Osteoblast (primary cell): ENCODE results near the gene ATG13. TPM values are rescaled to one million over a fixed set of nuclear protein-coding genes. Genes with fewer than 3 reads are reported as not detected.
"Not testable (repeated sequence)": the region's sequence is repeated elsewhere in the genome, so short reads cannot be mapped to it uniquely, and the experiment has no call there.

ENCODE experiments used
- DNase-seq: peaks from one replicate; pipeline ENCODE4 v3.0.0; 2011; ENCODE audit warnings: low spot score, mixed read lengths; ENCODE audit not compliant: insufficient read length; ENCODE audit errors: missing footprints
- H2AFZ ChIP-seq: 2 replicates; pipeline ENCODE4 v1.6.0; 2011; ENCODE audit warnings: mild to moderate bottlenecking, low read length
- H3K27ac ChIP-seq: 2 replicates; pipeline ENCODE4 v1.5.1; 2011; ENCODE audit warnings: mild to moderate bottlenecking, low read depth, low read length, moderate library complexity
- H3K27me3 ChIP-seq: 2 replicates; pipeline ENCODE4 v1.6.0; 2012; ENCODE audit warnings: mild to moderate bottlenecking, control low read depth, inconsistent platforms, low read length, moderate library complexity; ENCODE audit not compliant: insufficient read depth
- H3K36me3 ChIP-seq: 2 replicates; pipeline ENCODE4 v1.5.1; 2011; ENCODE audit warnings: mild to moderate bottlenecking, low read length, control low read depth, moderate library complexity; ENCODE audit not compliant: insufficient read depth
- H3K4me1 ChIP-seq: 2 replicates; pipeline ENCODE4 v1.5.1; 2011; ENCODE audit warnings: mild to moderate bottlenecking, low read length, control low read depth, moderate library complexity; ENCODE audit not compliant: insufficient read depth
- H3K4me2 ChIP-seq: 2 replicates; pipeline ENCODE4 v1.6.0; 2011; ENCODE audit warnings: mild to moderate bottlenecking, low read length; ENCODE audit not compliant: insufficient read depth
- H3K4me3 ChIP-seq: fragments of 200-600 bp; sonication (generic); 3 replicates; pipeline ENCODE4 v1.5.1; 2012; ENCODE audit warnings: mild to moderate bottlenecking, low read length, inconsistent platforms; ENCODE audit not compliant: insufficient read depth
- H3K79me2 ChIP-seq: 2 replicates; pipeline ENCODE4 v1.6.0; 2012; ENCODE audit warnings: mild to moderate bottlenecking, low read length, control low read depth, inconsistent platforms; ENCODE audit not compliant: insufficient read depth
- H3K9me3 ChIP-seq: 2 replicates; pipeline ENCODE4 v1.5.1; 2011; ENCODE audit warnings: low read depth, low read length, control low read depth
- H4K20me1 ChIP-seq: 2 replicates; pipeline ENCODE4 v1.6.0; 2012; ENCODE audit warnings: mild to moderate bottlenecking, low read length, control low read depth; ENCODE audit not compliant: insufficient read depth
- CTCF ChIP-seq: IDR thresholded peaks from 2 replicates; pipeline ENCODE4 v1.5.1; 2011; ENCODE audit warnings: mild to moderate bottlenecking, low read depth, low read length, moderate library complexity; ENCODE audit errors: extremely low read depth
- total RNA-seq: library from RNA; depleted of rRNA; stranded (reverse); fragments of >200 nt; gene quantifications from 2 replicates; pipeline ENCODE4 v1.2.3, GENCODE V29; 2012

ATG13 gene
- total RNA-seq, 1 donor = 70.9 TPM

- Histone ChIP-seq H3K27ac (peak overlapping the region; percentile 94), H3K36me3 (peaks cover 3% of the 10 kb centered on the region), H3K4me1 (peaks cover 31% of the 10 kb centered on the region), H3K79me2 (no peaks in the 10 kb centered on the region), H3K9me3 (no peaks in the 10 kb centered on the region), H2AFZ (peak overlapping the region; percentile 56), H3K4me3 (no peak overlapping the region), H3K27me3 (no peaks in the 10 kb centered on the region), H4K20me1 (no peaks in the 10 kb centered on the region), H3K4me2 (peak overlapping the region; percentile 27)
- peak; percentile 52 for DNase-seq
- TF ChIP-seq CTCF = no peak
Observed at GRCh38 chr11:46711303-46711702, 94.0 kb downstream of the ATG13 start.

- Histone ChIP-seq H3K79me2 (no peaks in the 10 kb centered on the region), H3K36me3 (no peaks in the 10 kb centered on the region), H3K9me3 (no peaks in the 10 kb centered on the region), H3K4me1 (peaks cover 31% of the 10 kb centered on the region), H3K4me3 (no peak overlapping the region), H3K4me2 (no peak overlapping the region), H3K27ac (no peak overlapping the region), H3K27me3 (no peaks in the 10 kb centered on the region), H4K20me1 (no peaks in the 10 kb centered on the region), H2AFZ (no peak overlapping the region)
- DNase-seq = no peak
- no peak for TF ChIP-seq CTCF
Observed at GRCh38 chr11:46712874-46713576, 95.7 kb downstream of the ATG13 start.

GRCh38 chr11:46717825-46718154 lies 100.4 kb downstream of the ATG13 start:
- not testable (repeated sequence) for H3K79me2 ChIP-seq, H3K27me3 ChIP-seq, H3K4me3 ChIP-seq, H3K36me3 ChIP-seq, H4K20me1 ChIP-seq, DNase-seq, H2AFZ ChIP-seq, H3K4me2 ChIP-seq, H3K27ac ChIP-seq, H3K9me3 ChIP-seq
- peaks cover 17% of the 10 kb centered on the region for H3K4me1 ChIP-seq

- H3K27me3 ChIP-seq = no peaks in the 10 kb centered on the region
- H3K27ac ChIP-seq = no peak overlapping the region
- no peaks in the 10 kb centered on the region for H3K79me2 ChIP-seq
- no peak for TF ChIP-seq CTCF
- peak overlapping the region; percentile 36 for H2AFZ ChIP-seq
- no peak overlapping the region for H3K4me2 ChIP-seq
- H4K20me1 ChIP-seq = no peaks in the 10 kb centered on the region
- peaks cover 13% of the 10 kb centered on the region for H3K4me1 ChIP-seq
- H3K36me3 ChIP-seq = no peaks in the 10 kb centered on the region
- peak; percentile 54 for DNase-seq
- no peaks in the 10 kb centered on the region for H3K9me3 ChIP-seq
- H3K4me3 ChIP-seq = no peak overlapping the region
Observed at GRCh38 chr11:46718155-46719019, 101.0 kb downstream of the ATG13 start.
